Keratinocyte (primary cell): ENCODE data around the gene HPSE. TPM values are rescaled to one million over a fixed set of nuclear protein-coding genes. Genes with fewer than 3 reads are reported as not detected.

Experiments used
- DNase-seq: peaks from one replicate; pipeline ENCODE4 v3.0.0-alpha.2; 2011; ENCODE audit warnings: low read depth, missing footprints, low spot score
- FAIRE-seq: peaks from 2 replicates; lab custom pipeline; 2011; peaks lifted over from hg19 to GRCh38; lab: Jason Lieb, UNC
- H2AFZ ChIP-seq: 2 replicates; pipeline ENCODE4 v1.6.0; 2012; ENCODE audit warnings: low read length, control low read depth, inconsistent platforms; ENCODE audit not compliant: control insufficient read depth
- H3K27ac ChIP-seq: 2 replicates; pipeline ENCODE4 v1.5.1; 2011; ENCODE audit warnings: low read length; ENCODE audit not compliant: control insufficient read depth, insufficient read depth
- H3K27me3 ChIP-seq: 3 replicates; pipeline ENCODE4 v1.6.0; 2011; ENCODE audit warnings: low read length; ENCODE audit not compliant: control insufficient read depth, insufficient read depth; ENCODE audit errors: extremely low read depth
- H3K36me3 ChIP-seq, 2 experiments: 2 replicates in 1 of 2; 3 replicates in 1 of 2; pipeline ENCODE4 v1.5.1; 2011; ENCODE audit warnings: low read length in 2 of 2, mild to moderate bottlenecking in 1 of 2; ENCODE audit not compliant: control insufficient read depth in 2 of 2, insufficient read depth in 2 of 2; ENCODE audit errors: extremely low read depth in 1 of 2
- H3K4me1 ChIP-seq: 3 replicates; pipeline ENCODE4 v1.5.1; 2011; ENCODE audit warnings: low read length; ENCODE audit not compliant: control insufficient read depth, insufficient read depth; ENCODE audit errors: extremely low read depth
- H3K4me2 ChIP-seq: 3 replicates; pipeline ENCODE4 v1.6.0; 2011; ENCODE audit warnings: low read depth, low read length; ENCODE audit not compliant: control insufficient read depth, insufficient read depth; ENCODE audit errors: extremely low read depth
- H3K4me3 ChIP-seq, 3 experiments: fragments of 200-600 bp in 1 of 3; sonication (generic) in 1 of 3; 2 replicates in 2 of 3; 3 replicates in 1 of 3; pipeline ENCODE4 v1.5.1; 2011 to 2016; ENCODE audit warnings: low read length in 3 of 3, mild to moderate bottlenecking in 3 of 3, control low read depth in 2 of 3, inconsistent platforms in 1 of 3, low read depth in 1 of 3, mixed read lengths in 1 of 3, mixed run types in 1 of 3, moderate library complexity in 1 of 3; ENCODE audit not compliant: control insufficient read depth in 2 of 3, insufficient read depth in 2 of 3; ENCODE audit errors: extremely low read depth in 1 of 3
- H3K79me2 ChIP-seq: 2 replicates; pipeline ENCODE4 v1.6.0; 2012; ENCODE audit warnings: low read length; ENCODE audit not compliant: control insufficient read depth, insufficient read depth
- H3K9ac ChIP-seq: 3 replicates; pipeline ENCODE4 v1.6.0; 2011; ENCODE audit warnings: low read length; ENCODE audit not compliant: control insufficient read depth, insufficient read depth; ENCODE audit errors: extremely low read depth
- H3K9me1 ChIP-seq: 3 replicates; pipeline ENCODE4 v1.6.0; 2011; ENCODE audit warnings: low read length; ENCODE audit not compliant: control insufficient read depth, insufficient read depth; ENCODE audit errors: extremely low read depth
- H3K9me3 ChIP-seq: 2 replicates; pipeline ENCODE4 v1.5.1; 2012; ENCODE audit warnings: low read depth, low read length; ENCODE audit not compliant: control insufficient read depth
- H4K20me1 ChIP-seq: 3 replicates; pipeline ENCODE4 v1.6.0; 2011; ENCODE audit warnings: low read length; ENCODE audit not compliant: control insufficient read depth, insufficient read depth; ENCODE audit errors: extremely low read depth
- EZH2 ChIP-seq: IDR thresholded peaks from one replicate; pipeline ENCODE4 v1.6.1; 2012; ENCODE audit warnings: inconsistent platforms, mild to moderate bottlenecking, low read length, moderate library complexity
- dilution Hi-C: fragments of 300-500 bp; cut with MboI; formaldehyde crosslinking; loops from one replicate; pipeline ENCODE4 v1.7.0; 2020; ENCODE audit warnings: low sequenced_read_pairs; ENCODE audit not compliant: extremely low pct_ligation_motif_present
- polyA plus RNA-seq, 5 experiments: library from polyadenylated mRNA; depleted of rRNA in 3 of 5; stranded (reverse) in 3 of 5; stranded (forward) in 1 of 5; unstranded in 1 of 5; fragments of >200 nt; gene quantifications; 1 replicate in 1 of 5; 2 replicates in 3 of 5; 3 replicates in 1 of 5; pipeline versions ENCODE4 v1.2.1 to v1.2.3, GENCODE V29; 2011 to 2012; ENCODE audit warnings: missing spikeins in 2 of 5, low read depth in 1 of 5, low replicate concordance in 1 of 5
- TF ChIP-seq, protein P1 (sequence below), 3 experiments: IDR thresholded peaks in 1 of 3; conservative IDR thresholded peaks in 1 of 3; optimal IDR thresholded peaks in 1 of 3; 2 replicates in 2 of 3; 3 replicates in 1 of 3; pipeline versions ENCODE3 to v1.5.1; 2011; ENCODE audit warnings: low read length in 3 of 3, mild to moderate bottlenecking in 3 of 3, moderate library complexity in 2 of 3, control low read depth in 1 of 3, inconsistent platforms in 1 of 3; ENCODE audit not compliant: insufficient read depth in 2 of 3; ENCODE audit errors: extremely low read depth in 1 of 3

HPSE gene
- polyA plus RNA-seq, 1 donor (not counting 4 experiments of a cell fraction or from before 2014, with no cell fraction given) = 5.7 TPM

GRCh38 chr4:83348074-83348473 is 13.4 kb upstream of the HPSE start:
- Histone ChIP-seq H3K36me3 (no peaks in the 10 kb centered on the region), H3K27ac (no peak overlapping the region), H4K20me1 (no peaks in the 10 kb centered on the region), H3K4me2 (no peak overlapping the region), H3K79me2 (no peaks in the 10 kb centered on the region), H3K9me1 (no peaks in the 10 kb centered on the region), H3K4me3 (no peak overlapping the region), H3K4me1 (peaks cover 3% of the 10 kb centered on the region), H3K27me3 (no peaks in the 10 kb centered on the region), H3K9me3 (no peaks in the 10 kb centered on the region), H2AFZ (no peak overlapping the region), H3K9ac (no peak overlapping the region)
- dilution Hi-C loops = no loop called here
- FAIRE-seq = no peak
- no peak for DNase-seq
- no peak for TF ChIP-seq EZH2
- TF ChIP-seq, protein P1, sequence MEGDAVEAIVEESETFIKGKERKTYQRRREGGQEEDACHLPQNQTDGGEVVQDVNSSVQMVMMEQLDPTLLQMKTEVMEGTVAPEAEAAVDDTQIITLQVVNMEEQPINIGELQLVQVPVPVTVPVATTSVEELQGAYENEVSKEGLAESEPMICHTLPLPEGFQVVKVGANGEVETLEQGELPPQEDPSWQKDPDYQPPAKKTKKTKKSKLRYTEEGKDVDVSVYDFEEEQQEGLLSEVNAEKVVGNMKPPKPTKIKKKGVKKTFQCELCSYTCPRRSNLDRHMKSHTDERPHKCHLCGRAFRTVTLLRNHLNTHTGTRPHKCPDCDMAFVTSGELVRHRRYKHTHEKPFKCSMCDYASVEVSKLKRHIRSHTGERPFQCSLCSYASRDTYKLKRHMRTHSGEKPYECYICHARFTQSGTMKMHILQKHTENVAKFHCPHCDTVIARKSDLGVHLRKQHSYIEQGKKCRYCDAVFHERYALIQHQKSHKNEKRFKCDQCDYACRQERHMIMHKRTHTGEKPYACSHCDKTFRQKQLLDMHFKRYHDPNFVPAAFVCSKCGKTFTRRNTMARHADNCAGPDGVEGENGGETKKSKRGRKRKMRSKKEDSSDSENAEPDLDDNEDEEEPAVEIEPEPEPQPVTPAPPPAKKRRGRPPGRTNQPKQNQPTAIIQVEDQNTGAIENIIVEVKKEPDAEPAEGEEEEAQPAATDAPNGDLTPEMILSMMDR (optimal IDR thresholded peaks at IDR 0.05 in 1 of 3, IDR thresholded peaks at IDR 0.05 in 1 of 3, conservative IDR thresholded peaks at IDR 0.05 in 1 of 3; ENCODE audit: extremely low read depth in 1 of 3, insufficient read depth in 2 of 3, low read length in 3 of 3) = no peak

GRCh38 chr4:83342476-83342875 is 7.8 kb upstream of the HPSE start:
- H3K9ac ChIP-seq = no peak overlapping the region
- no peak for FAIRE-seq

More at GRCh38 chr4:83342476-83342875, 7.8 kb upstream of the HPSE start:
- H3K27me3 ChIP-seq = no peaks in the 10 kb centered on the region
- no peaks in the 10 kb centered on the region for H3K79me2 ChIP-seq
- H3K9me3 ChIP-seq = no peaks in the 10 kb centered on the region
- no peaks in the 10 kb centered on the region for H3K4me1 ChIP-seq
- no peaks in the 10 kb centered on the region for H4K20me1 ChIP-seq
- H3K36me3 ChIP-seq = no peaks in the 10 kb centered on the region
- H3K4me3 ChIP-seq = no peak overlapping the region
- no peak for TF ChIP-seq EZH2
- TF ChIP-seq, protein P1 (optimal IDR thresholded peaks at IDR 0.05 in 1 of 3, IDR thresholded peaks at IDR 0.05 in 1 of 3, conservative IDR thresholded peaks at IDR 0.05 in 1 of 3; ENCODE audit: extremely low read depth in 1 of 3, insufficient read depth in 2 of 3, low read length in 3 of 3) = no peak
- H3K9me1 ChIP-seq = no peaks in the 10 kb centered on the region
- H3K4me2 ChIP-seq = no peak overlapping the region
- H2AFZ ChIP-seq = no peak overlapping the region
- DNase-seq = no peak
- dilution Hi-C loops = no loop called here
- no peak overlapping the region for H3K27ac ChIP-seq
